ENCODE results near the gene CSK.
A peak's percentile ranks its signal among the peaks of the same experiment; 100 is the strongest.

CSK gene

GRCh38 chr15:74758736-74759135 is 23.1 kb upstream of the CSK start:
- DNase-seq (ENCODE audit: low read depth), result no peak
- no peak for TF ChIP-seq CTCF (IDR thresholded peaks at IDR 0.05; ENCODE audit: control insufficient read depth, insufficient read depth, low read depth, low read length, missing control alignments)
- H3K4me3 ChIP-seq (ENCODE audit: control insufficient read depth, low read depth, low read length), result no peak overlapping the region

GRCh38 chr15:74762791-74763150 is 19.1 kb upstream of the CSK start:
- TF ChIP-seq CTCF (IDR thresholded peaks at IDR 0.05; ENCODE audit: control insufficient read depth, insufficient read depth, low read depth, low read length, missing control alignments), result no peak
- no peak for DNase-seq (ENCODE audit: low read depth)
- no peak overlapping the region for H3K4me3 ChIP-seq (ENCODE audit: control insufficient read depth, low read depth, low read length)

GRCh38 chr15:74763416-74763815 is 18.5 kb upstream of the CSK start:
- H3K4me3 ChIP-seq (ENCODE audit: control insufficient read depth, low read depth, low read length), result no peak overlapping the region
- DNase-seq (ENCODE audit: low read depth), result no peak
- TF ChIP-seq CTCF (IDR thresholded peaks at IDR 0.05; ENCODE audit: control insufficient read depth, insufficient read depth, low read depth, low read length, missing control alignments), result no peak

- H3K4me3 ChIP-seq (ENCODE audit: control insufficient read depth, low read depth, low read length), result no peak overlapping the region
- TF ChIP-seq CTCF (IDR thresholded peaks at IDR 0.05; ENCODE audit: control insufficient read depth, insufficient read depth, low read depth, low read length, missing control alignments), result no peak
- no peak for DNase-seq (ENCODE audit: low read depth)
These were observed 14.4 kb upstream of the CSK start for GRCh38 chr15:74767167-74768098.

- H3K4me3 ChIP-seq (ENCODE audit: control insufficient read depth, low read depth, low read length), result no peak overlapping the region
- no peak for TF ChIP-seq CTCF (IDR thresholded peaks at IDR 0.05; ENCODE audit: control insufficient read depth, insufficient read depth, low read depth, low read length, missing control alignments)
- no peak for DNase-seq (ENCODE audit: low read depth)
These were observed 13.6 kb upstream of the CSK start for GRCh38 chr15:74768099-74768770.

GRCh38 chr15:74768771-74769342 is 13.0 kb upstream of the CSK start:
- DNase-seq (ENCODE audit: low read depth), result no peak
- no peak overlapping the region; the same call in 1 of the 2 replicates for H3K4me3 ChIP-seq (ENCODE audit: control insufficient read depth, low read depth, low read length)
- TF ChIP-seq CTCF (IDR thresholded peaks at IDR 0.05; ENCODE audit: control insufficient read depth, insufficient read depth, low read depth, low read length, missing control alignments), result peak; percentile 75
